Large intestine (tissue), 3 donors: Measurements from ENCODE around the gene ABCB9. TPM values are rescaled to one million over a fixed set of nuclear protein-coding genes. Genes with fewer than 3 reads are reported as not detected.
A peak's percentile ranks its signal among the peaks of the same experiment; 100 is the strongest.

Source experiments
- DNase-seq, 2 donors: peaks; one replicate each; pipeline versions ENCODE4 v3.0.0 to v3.0.0-alpha.2; 2013
- H3K27ac ChIP-seq: one replicate; pipeline ENCODE4 v1.5.1; 2013; ENCODE audit warnings: low read length
- H3K27me3 ChIP-seq: 2 replicates; pipeline ENCODE4 v1.6.1; 2013; ENCODE audit warnings: low read length; ENCODE audit not compliant: control insufficient read depth, insufficient read depth
- H3K36me3 ChIP-seq: 2 replicates; pipeline ENCODE4 v1.6.1; 2013; ENCODE audit warnings: low read length; ENCODE audit not compliant: control insufficient read depth, insufficient read depth
- H3K4me1 ChIP-seq: one replicate; pipeline ENCODE4 v1.6.1; 2013; ENCODE audit warnings: low read length; ENCODE audit not compliant: control insufficient read depth, insufficient read depth
- H3K4me3 ChIP-seq: one replicate; pipeline ENCODE4 v1.5.1; 2013; ENCODE audit warnings: low read length
- H3K9me3 ChIP-seq: one replicate; pipeline ENCODE4 v1.6.1; 2013; ENCODE audit warnings: mild to moderate bottlenecking, low read depth, low read length, moderate library complexity; ENCODE audit not compliant: control insufficient read depth
- WGBS: methylation state at CpG from one replicate; pipeline ENCODE4 v1.1.5; 2013; ENCODE audit warnings: low lambda C conversion rate; ENCODE audit not compliant: insufficient coverage; 5-methylcytosine and 5-hydroxymethylcytosine counted together
- polyA plus RNA-seq: library from polyadenylated mRNA; unstranded; fragments of 120-200 nt; gene quantifications from one replicate; pipeline ENCODE4 v1.2.1, GENCODE V29; 2013

The ABCB9 gene
- polyA plus RNA-seq, 1 donor, result 5.2 TPM

DNA sequence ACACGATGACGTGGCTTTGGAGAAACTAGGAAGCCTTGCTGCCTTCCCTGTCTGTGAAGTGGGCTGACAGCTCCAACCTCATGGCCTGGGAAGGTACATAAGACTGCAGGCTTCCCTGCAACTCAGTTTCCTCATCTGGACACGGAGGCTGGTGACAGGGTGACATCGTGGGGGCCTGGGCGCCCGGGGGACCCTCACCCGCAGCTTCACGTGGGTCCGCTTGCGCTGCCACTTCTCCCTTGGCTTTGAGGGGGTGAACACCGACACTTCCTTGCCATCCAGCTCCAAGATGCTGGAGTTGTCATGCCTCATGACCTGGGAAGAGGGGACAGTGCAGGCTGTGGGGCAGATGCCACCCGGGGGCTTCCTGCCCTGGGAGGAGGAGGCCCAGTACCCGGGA, 21.8 kb upstream of the ABCB9 start:
- DNase-seq, result no peak
- Histone ChIP-seq H3K4me1 (peaks cover 31% of the 10 kb centered on the region), H3K4me3 (no peak overlapping the region), H3K27me3 (no peaks in the 10 kb centered on the region), H3K9me3 (no peaks in the 10 kb centered on the region), H3K36me3 (peaks cover 24% of the 10 kb centered on the region), H3K27ac (no peak overlapping the region)
- WGBS, result no CpG with 5 or more reads among the region's 13 CpGs

DNA sequence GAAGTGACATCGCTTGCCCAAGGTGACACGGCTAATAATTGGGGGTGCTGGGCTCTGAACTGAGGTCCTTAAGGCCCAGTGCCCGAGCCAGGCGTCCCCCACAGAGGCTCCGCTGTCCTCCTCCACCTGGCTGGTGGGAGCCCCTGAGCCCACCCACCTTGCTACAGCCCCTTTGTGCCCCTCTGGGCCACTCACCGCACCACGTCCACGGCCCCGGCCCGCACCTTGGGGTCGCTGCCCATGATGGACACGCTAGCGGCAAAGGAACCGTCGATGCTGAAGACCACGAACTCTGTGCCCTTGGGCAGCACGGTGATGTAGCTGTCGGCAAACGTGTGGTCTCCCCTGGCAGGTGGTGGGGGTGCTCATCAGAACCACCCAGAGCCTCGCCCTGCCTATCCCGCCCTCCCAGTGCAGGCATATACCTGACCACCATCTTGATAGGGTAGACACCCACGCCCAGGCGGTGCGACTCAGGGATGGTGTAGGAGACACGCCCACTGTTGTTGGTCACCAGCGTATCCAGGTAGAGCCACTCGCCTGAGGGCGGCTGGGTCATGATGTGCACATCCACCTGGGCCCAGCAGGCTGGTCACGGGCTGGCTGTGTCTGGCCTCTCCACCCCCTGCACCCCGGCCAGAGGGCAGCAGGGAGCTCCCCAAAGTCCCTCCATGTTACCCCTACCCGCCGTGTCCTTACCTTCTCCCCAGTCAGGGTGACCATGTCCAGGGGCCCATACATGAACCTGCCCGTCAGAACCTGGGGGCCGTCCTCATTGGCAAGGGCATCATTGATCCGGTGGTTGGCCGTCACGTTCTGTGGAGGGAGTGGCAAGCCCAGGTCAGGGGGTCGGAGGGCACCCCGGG, 21.1 kb upstream of the ABCB9 start:
- H3K4me1 ChIP-seq, result peaks cover 33% of the 10 kb centered on the region
- H3K27ac ChIP-seq, result no peak overlapping the region
- H3K9me3 ChIP-seq, result no peaks in the 10 kb centered on the region
- DNase-seq, result no peak
- H3K36me3 ChIP-seq, result peaks cover 31% of the 10 kb centered on the region
- no CpG with 5 or more reads among the region's 39 CpGs for WGBS
- H3K27me3 ChIP-seq, result no peaks in the 10 kb centered on the region
- H3K4me3 ChIP-seq, result no peak overlapping the region

GRCh38 chr12:122986258-122986871, 20.1 kb upstream of the ABCB9 start:
- WGBS, result no CpG with 5 or more reads among the region's 40 CpGs
- peaks cover 40% of the 10 kb centered on the region for H3K36me3 ChIP-seq

DNA sequence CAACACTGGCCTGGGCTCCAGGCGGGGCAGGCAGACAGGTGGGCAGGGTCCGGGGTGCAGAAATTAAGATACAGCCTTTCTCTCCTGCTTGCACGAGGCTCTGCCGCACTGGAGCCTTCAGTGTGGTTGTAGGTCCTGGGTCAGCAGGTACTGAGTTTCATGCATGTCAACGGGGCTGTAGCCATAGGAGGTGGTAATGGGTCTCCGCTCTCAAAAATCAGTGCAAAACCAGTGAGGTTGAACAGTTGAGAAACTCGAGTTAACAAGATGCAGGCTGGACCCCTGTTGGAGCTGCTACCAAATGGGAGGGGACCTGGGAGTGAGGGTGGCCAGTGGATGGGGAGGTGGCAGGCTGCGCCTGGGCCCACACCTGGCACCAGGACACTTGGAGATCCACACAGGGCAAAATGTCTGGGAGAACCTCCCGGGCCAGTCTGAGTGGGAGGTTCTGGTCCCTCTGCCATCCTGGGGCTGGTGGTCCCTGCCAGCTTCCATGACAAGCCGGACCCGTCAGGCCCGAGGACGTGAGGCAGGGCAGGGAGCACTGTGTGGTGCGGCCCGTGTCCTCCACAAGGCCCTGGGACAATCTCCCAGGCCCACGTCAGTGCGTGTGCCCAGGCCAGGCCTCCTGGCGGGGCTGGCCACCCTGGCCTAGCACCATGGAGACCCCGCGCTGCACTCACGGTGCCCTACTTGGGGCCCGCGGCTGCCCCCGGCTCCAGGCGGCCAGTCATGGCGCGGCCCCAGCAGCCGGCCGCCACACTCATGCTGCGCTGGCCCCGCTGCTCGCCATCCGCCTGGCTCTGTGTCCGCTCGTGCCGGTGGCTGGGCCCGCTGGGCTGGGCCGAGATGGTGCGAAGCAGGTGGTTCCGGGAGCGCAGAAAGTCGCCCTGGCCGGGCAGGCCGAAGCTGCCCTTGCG, 19.3 kb upstream of the ABCB9 start:
- H3K27ac ChIP-seq, result no peak overlapping the region
- H3K9me3 ChIP-seq, result no peaks in the 10 kb centered on the region
- no peak overlapping the region for H3K4me3 ChIP-seq
- H3K4me1 ChIP-seq, result peaks cover 42% of the 10 kb centered on the region
- H3K36me3 ChIP-seq, result peaks cover 40% of the 10 kb centered on the region
- no CpG with 5 or more reads among the region's 45 CpGs for WGBS
- no peak for DNase-seq
- H3K27me3 ChIP-seq, result no peaks in the 10 kb centered on the region

More at GRCh38 chr12:122986258-122986871, 20.1 kb upstream of the ABCB9 start:
- no peak overlapping the region for H3K4me3 ChIP-seq
- DNase-seq, result no peak
- no peak overlapping the region for H3K27ac ChIP-seq
- H3K27me3 ChIP-seq, result no peaks in the 10 kb centered on the region
- no peaks in the 10 kb centered on the region for H3K9me3 ChIP-seq
- peaks cover 42% of the 10 kb centered on the region for H3K4me1 ChIP-seq

DNA sequence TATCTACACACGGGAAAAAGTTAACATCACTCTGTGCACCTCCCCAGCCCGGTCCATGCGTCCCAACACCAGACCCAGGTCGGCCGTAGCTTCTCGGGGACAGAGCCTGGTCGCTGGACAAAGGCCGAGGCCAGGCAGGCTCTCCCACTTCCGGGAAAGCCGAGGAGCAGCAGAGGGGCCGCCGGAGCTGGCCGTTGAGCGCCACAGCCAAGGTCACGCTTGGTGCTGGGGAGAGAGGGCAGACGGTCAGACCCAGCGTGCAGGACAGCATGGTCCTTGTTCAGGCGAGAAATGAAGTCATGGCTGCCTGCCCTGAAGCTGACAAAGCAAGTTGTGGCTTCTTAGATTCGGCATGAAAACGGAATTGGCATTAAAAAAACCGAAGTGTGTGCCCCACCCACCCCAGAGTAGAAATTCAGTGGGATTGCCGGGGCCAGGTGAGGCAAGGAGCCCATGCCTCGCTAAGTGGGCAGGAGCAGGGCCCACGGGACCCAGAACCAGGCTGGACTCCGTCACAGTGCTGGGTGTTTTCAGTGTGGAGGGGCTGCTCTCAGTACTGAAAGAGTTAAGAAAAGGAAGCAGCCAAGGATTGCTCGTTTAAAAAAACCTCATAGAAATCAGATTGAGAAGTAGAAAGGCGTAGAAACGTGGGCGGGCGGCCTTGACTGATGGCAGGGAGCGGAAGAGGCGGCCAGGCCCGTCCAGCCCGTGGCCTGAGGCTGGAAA, 18.5 kb upstream of the ABCB9 start:
- DNase-seq, result peak in 1 of 2 donors; percentile 47
- Histone ChIP-seq H3K27ac (peak overlapping the region; percentile 67), H3K36me3 (peaks cover 40% of the 10 kb centered on the region), H3K27me3 (no peaks in the 10 kb centered on the region), H3K4me3 (no peak overlapping the region), H3K4me1 (peaks cover 42% of the 10 kb centered on the region), H3K9me3 (no peaks in the 10 kb centered on the region)
- no CpG with 5 or more reads among the region's 34 CpGs for WGBS

DNA sequence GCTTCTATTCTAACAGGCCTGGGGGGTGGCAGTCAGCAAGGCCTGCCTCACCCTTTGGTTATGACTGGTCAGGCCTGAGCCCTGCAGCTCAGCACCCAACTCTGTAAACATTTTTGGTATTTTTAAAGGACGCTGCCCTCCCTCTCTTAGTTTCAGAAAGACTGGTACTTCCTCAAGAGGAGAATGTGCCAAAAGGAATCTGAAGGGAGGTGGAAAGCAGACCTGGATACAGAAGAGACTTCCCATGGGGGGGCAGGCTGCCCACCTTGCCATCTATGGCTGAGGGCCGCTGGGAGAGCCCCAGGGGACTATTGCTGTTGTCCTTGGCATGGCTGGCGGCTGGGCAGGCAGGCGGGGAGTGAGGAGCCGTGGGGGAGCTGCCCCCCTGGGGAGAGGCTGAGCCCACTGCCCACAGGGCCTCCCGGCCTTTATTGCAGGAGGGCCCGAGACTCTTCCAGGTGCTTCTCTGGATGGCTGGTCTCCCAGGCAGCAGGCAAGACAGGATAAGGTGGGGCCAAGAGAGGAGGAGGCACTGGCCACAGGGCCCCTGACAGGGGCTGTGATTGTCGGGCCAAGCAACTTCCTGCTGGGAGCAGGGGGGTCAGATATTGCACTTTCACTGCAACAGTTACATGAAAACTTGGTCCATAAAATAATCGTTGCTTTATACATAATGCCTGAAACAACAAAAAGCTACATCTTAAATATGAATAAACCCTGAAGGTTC, 17.7 kb upstream of the ABCB9 start:
- H3K9me3 ChIP-seq, result no peaks in the 10 kb centered on the region
- no peaks in the 10 kb centered on the region for H3K27me3 ChIP-seq
- H3K27ac ChIP-seq, result peak overlapping the region; percentile 67
- no peak overlapping the region for H3K4me3 ChIP-seq
- peak; percentile 61 to 80 for DNase-seq
- WGBS, result 0% methylated on average over 1 of the region's 9 CpGs
- peaks cover 44% of the 10 kb centered on the region for H3K4me1 ChIP-seq
- peaks cover 40% of the 10 kb centered on the region for H3K36me3 ChIP-seq

DNA sequence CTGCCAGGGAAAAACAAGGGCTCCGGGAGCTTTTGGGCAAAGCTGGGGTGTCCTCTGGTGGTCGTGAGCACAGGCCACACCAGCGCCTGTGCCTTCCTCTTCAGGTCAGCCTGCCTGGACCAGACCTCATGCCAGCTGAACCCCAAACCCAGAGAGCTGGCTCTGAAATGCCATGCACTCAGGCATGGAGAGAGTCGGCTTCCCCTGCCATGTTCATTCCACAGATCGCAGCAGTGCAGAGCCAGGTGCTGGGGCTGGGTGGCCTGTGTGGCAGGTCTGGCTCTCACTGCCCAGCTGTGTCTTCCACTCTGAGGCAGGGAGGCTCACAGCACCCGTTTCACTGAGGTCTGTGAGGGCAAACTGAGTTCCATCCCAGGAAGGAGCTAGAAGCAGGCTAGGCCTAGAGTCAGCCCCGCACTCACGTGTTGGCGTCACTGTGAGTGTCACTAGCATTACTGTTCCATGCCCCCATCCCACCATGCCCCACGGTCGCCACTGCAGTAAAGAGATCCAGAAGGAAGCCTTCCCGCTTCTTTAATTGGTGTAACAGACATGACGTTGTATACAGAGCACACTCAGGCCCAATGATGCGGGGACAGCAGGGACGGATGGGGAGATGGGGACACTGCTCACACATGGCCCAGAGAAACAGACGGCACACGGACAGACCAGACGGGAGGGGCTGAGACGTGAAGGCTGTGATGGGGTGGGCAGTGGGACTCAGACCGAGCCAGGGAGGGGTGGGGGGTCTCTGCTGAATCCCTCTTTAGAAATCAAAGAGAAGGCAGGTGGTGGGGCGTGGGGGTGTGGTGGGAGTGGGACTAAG, 16.9 kb upstream of the ABCB9 start:
- WGBS, result no CpG with 5 or more reads among the region's 21 CpGs
- no peak overlapping the region for H3K4me3 ChIP-seq
- no peak for DNase-seq
- H3K27me3 ChIP-seq, result no peaks in the 10 kb centered on the region
- peaks cover 42% of the 10 kb centered on the region for H3K36me3 ChIP-seq
- H3K9me3 ChIP-seq, result no peaks in the 10 kb centered on the region
- peaks cover 44% of the 10 kb centered on the region for H3K4me1 ChIP-seq
- no peak overlapping the region for H3K27ac ChIP-seq

GRCh38 chr12:122982477-122982815, 16.2 kb upstream of the ABCB9 start:
- no peaks in the 10 kb centered on the region for H3K27me3 ChIP-seq
- no CpG with 5 or more reads among the region's 11 CpGs for WGBS
- peaks cover 45% of the 10 kb centered on the region for H3K4me1 ChIP-seq
- H3K36me3 ChIP-seq, result peaks cover 43% of the 10 kb centered on the region
- H3K27ac ChIP-seq, result no peak overlapping the region
- peak overlapping the region; percentile 93 for H3K4me3 ChIP-seq
- H3K9me3 ChIP-seq, result no peaks in the 10 kb centered on the region
- no peak for DNase-seq
